ENCODE data around the gene CASTOR1.

DNA sequence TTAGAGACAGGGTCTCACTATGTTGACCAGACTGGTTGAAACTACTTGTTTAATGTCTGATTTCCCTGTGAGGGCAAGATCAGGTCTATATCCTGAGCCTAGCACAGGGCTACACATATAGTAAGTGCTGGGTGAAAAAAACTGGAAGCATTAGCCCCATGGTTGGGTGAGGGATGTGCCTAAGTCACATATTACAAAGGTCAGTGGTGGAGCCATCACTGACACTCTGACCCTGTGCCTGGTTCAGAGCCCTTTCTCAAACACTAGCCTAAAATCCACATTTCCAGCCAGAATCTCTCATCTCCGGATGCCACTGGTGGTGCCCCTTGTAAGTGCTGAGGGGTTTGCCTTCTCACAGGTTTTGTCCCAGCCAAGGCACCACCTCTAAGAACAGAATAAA lies 28.5 kb upstream of the CASTOR1 start:
- no peak for TF ChIP-seq POLR2AphosphoS5 (IDR thresholded peaks at IDR 0.05; ENCODE audit: insufficient read depth, low read depth, low read length)
- TF ChIP-seq POLR2A (IDR thresholded peaks at IDR 0.05; ENCODE audit: low read depth, low read length) = no peak
- TF ChIP-seq, protein P1, sequence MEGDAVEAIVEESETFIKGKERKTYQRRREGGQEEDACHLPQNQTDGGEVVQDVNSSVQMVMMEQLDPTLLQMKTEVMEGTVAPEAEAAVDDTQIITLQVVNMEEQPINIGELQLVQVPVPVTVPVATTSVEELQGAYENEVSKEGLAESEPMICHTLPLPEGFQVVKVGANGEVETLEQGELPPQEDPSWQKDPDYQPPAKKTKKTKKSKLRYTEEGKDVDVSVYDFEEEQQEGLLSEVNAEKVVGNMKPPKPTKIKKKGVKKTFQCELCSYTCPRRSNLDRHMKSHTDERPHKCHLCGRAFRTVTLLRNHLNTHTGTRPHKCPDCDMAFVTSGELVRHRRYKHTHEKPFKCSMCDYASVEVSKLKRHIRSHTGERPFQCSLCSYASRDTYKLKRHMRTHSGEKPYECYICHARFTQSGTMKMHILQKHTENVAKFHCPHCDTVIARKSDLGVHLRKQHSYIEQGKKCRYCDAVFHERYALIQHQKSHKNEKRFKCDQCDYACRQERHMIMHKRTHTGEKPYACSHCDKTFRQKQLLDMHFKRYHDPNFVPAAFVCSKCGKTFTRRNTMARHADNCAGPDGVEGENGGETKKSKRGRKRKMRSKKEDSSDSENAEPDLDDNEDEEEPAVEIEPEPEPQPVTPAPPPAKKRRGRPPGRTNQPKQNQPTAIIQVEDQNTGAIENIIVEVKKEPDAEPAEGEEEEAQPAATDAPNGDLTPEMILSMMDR (IDR thresholded peaks at IDR 0.05; ENCODE audit: extremely low read depth in 1 of 2, insufficient read depth in 1 of 2, low read depth in 1 of 2, low read length in 2 of 2) = no peak
- no peak for TF ChIP-seq MYC (IDR thresholded peaks at IDR 0.05; ENCODE audit: low read depth, low read length)
- no peak for TF ChIP-seq EZH2 (IDR thresholded peaks at IDR 0.05; ENCODE audit: borderline replicate concordance, low read depth, low read length, severe bottlenecking)
- TF ChIP-seq GATA2 (IDR thresholded peaks at IDR 0.05; ENCODE audit: insufficient read depth, insufficient read length, low read depth, low read length) = no peak
- TF ChIP-seq JUN (IDR thresholded peaks at IDR 0.05; ENCODE audit: borderline replicate concordance, insufficient read depth, insufficient read length, low read depth) = no peak
- TF ChIP-seq, protein P2, sequence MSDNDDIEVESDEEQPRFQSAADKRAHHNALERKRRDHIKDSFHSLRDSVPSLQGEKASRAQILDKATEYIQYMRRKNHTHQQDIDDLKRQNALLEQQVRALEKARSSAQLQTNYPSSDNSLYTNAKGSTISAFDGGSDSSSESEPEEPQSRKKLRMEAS (IDR thresholded peaks at IDR 0.05; ENCODE audit: insufficient read depth, insufficient read length) = no peak
- TF ChIP-seq FOS (IDR thresholded peaks at IDR 0.05; ENCODE audit: borderline replicate concordance, insufficient read depth, low read length) = no peak

All from endothelial cell of umbilical vein (primary cell).